ENCODE results near the gene ZNF775. TPM values are rescaled to one million over a fixed set of nuclear protein-coding genes. Genes with fewer than 3 reads are reported as not detected.

Gene ZNF775
- total RNA-seq, 1 donor from 2014 or later, result 16.5 TPM

GRCh38 chr7:150441524-150441923 is 62.4 kb downstream of the ZNF775 start:
- H3K4me3 Mint-ChIP-seq, result no peak overlapping the region
- H3K4me1 Mint-ChIP-seq, result no peaks in the 10 kb centered on the region
- no peaks in the 10 kb centered on the region for H3K27me3 Mint-ChIP-seq (ENCODE audit: low read depth)
- no peak overlapping the region for H3K27ac Mint-ChIP-seq (ENCODE audit: unreplicated experiment)
- peaks cover 6% of the 10 kb centered on the region for H3K9me3 Mint-ChIP-seq
- no peak for DNase-seq (ENCODE audit: low read depth, low spot score)
- TF ChIP-seq, protein P1, sequence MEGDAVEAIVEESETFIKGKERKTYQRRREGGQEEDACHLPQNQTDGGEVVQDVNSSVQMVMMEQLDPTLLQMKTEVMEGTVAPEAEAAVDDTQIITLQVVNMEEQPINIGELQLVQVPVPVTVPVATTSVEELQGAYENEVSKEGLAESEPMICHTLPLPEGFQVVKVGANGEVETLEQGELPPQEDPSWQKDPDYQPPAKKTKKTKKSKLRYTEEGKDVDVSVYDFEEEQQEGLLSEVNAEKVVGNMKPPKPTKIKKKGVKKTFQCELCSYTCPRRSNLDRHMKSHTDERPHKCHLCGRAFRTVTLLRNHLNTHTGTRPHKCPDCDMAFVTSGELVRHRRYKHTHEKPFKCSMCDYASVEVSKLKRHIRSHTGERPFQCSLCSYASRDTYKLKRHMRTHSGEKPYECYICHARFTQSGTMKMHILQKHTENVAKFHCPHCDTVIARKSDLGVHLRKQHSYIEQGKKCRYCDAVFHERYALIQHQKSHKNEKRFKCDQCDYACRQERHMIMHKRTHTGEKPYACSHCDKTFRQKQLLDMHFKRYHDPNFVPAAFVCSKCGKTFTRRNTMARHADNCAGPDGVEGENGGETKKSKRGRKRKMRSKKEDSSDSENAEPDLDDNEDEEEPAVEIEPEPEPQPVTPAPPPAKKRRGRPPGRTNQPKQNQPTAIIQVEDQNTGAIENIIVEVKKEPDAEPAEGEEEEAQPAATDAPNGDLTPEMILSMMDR (conservative IDR thresholded peaks at IDR 0.05), result no peak
- peaks cover 2% of the 10 kb centered on the region for H3K36me3 Mint-ChIP-seq (ENCODE audit: low read depth)

DNA sequence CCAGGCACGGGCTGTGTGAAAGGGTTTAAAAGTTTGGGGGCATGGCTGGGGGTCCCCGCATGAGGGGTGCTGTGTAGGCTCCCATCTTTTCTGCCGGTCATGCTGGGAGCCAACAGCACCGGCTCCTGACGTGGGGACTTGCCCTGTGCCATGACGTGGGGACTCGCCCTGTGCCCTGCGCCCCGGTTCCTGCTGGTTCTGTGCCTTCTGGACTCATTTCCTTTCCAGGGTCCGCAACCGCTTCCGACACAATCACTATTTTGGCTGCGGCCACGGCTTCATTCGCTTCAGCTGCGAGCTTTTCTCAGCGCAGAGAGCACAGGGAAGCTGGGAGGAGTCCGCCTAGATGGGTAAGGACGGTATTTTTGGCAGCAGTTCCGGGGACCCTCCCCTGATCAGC is 63.7 kb downstream of the ZNF775 start:
- no peaks in the 10 kb centered on the region for H3K4me1 Mint-ChIP-seq
- H3K9me3 Mint-ChIP-seq, result peaks cover 6% of the 10 kb centered on the region
- no peak for DNase-seq (ENCODE audit: low read depth, low spot score)
- TF ChIP-seq, protein P1 (conservative IDR thresholded peaks at IDR 0.05), result no peak
- H3K27me3 Mint-ChIP-seq (ENCODE audit: low read depth), result no peaks in the 10 kb centered on the region
- no peak overlapping the region for H3K4me3 Mint-ChIP-seq
- H3K27ac Mint-ChIP-seq (ENCODE audit: unreplicated experiment), result no peak overlapping the region
- peaks cover 2% of the 10 kb centered on the region for H3K36me3 Mint-ChIP-seq (ENCODE audit: low read depth)

- DNase-seq (ENCODE audit: low read depth, low spot score), result no peak
- no peak overlapping the region for H3K4me3 Mint-ChIP-seq
- no peaks in the 10 kb centered on the region for H3K27me3 Mint-ChIP-seq (ENCODE audit: low read depth)
- H3K27ac Mint-ChIP-seq (ENCODE audit: unreplicated experiment), result no peak overlapping the region
- peaks cover 4% of the 10 kb centered on the region for H3K4me1 Mint-ChIP-seq
- peaks cover 6% of the 10 kb centered on the region for H3K9me3 Mint-ChIP-seq
- TF ChIP-seq, protein P1 (conservative IDR thresholded peaks at IDR 0.05), result no peak
- peaks cover 2% of the 10 kb centered on the region for H3K36me3 Mint-ChIP-seq (ENCODE audit: low read depth)
Measured at GRCh38 chr7:150443793-150444540, 64.8 kb downstream of the ZNF775 start.

DNA sequence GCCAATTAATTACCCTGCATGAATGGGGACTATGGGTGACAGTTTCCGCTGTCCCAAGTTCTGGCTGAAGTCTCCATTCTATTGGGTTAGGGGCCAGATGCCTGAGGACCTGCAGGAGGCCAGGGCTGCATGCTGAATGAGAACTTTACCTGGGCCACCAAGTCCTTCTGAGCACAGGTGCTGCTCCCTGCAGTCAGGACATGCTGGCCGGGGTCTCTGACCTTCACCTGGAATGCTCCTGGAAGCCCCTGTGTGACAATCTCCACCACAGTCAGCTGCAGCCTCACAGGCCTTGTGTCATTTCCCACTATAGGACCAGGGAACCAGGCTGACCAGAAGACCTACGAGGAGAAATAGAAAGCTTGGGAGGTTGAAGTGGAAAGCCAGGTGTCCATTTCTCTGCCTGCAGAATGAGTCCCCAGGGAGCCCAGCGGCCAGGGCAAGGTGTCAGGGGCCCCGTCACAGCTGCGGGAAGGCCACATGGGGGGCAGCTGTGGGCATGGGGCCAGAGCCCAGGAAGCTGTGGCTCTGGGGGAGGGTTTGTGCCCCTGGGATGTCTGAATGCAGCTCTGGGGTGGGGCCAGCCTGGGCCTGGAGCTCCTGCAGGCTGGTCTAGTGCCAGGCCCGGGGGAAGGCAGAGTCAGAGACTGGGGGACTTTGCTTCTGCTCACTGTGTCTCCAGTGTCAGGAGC is 65.7 kb downstream of the ZNF775 start:
- no peak overlapping the region for H3K4me3 Mint-ChIP-seq
- TF ChIP-seq, protein P1 (conservative IDR thresholded peaks at IDR 0.05), result no peak
- no peak for DNase-seq (ENCODE audit: low read depth, low spot score)
- no peak overlapping the region for H3K27ac Mint-ChIP-seq (ENCODE audit: unreplicated experiment)
- H3K4me1 Mint-ChIP-seq, result peaks cover 4% of the 10 kb centered on the region
- peaks cover 2% of the 10 kb centered on the region for H3K36me3 Mint-ChIP-seq (ENCODE audit: low read depth)
- peaks cover 6% of the 10 kb centered on the region for H3K9me3 Mint-ChIP-seq
- no peaks in the 10 kb centered on the region for H3K27me3 Mint-ChIP-seq (ENCODE audit: low read depth)

GRCh38 chr7:150446288-150446938 is 67.3 kb downstream of the ZNF775 start:
- Mint-ChIP-seq H3K27ac (ENCODE audit: unreplicated experiment) (no peak overlapping the region), H3K4me3 (no peak overlapping the region), H3K36me3 (ENCODE audit: low read depth) (peaks cover 2% of the 10 kb centered on the region), H3K27me3 (ENCODE audit: low read depth) (peaks cover 4% of the 10 kb centered on the region), H3K4me1 (peaks cover 4% of the 10 kb centered on the region), H3K9me3 (peaks cover 4% of the 10 kb centered on the region)
- TF ChIP-seq, protein P1 (conservative IDR thresholded peaks at IDR 0.05), result no peak
- DNase-seq (ENCODE audit: low read depth, low spot score), result no peak

Other genes with a start within 250 kb of the ZNF775 start
- gene LRRC61, start 56.0 kb upstream of the ZNF775 start, total RNA-seq, result 23.2 and 26.3 TPM in 2 replicates
- 0.49 and 0.61 TPM in 2 replicates for gene ACTR3C, start 55.8 kb upstream of the ZNF775 start, total RNA-seq
- gene RARRES2, start 37.7 kb upstream of the ZNF775 start, total RNA-seq, result 24.4 and 26.3 TPM in 2 replicates
- gene REPIN1, start 10.5 kb upstream of the ZNF775 start, total RNA-seq, result 212 and 224 TPM in 2 replicates
- gene GIMAP8, start 71.3 kb downstream of the ZNF775 start, total RNA-seq, result not detected in 2 replicates
- gene GIMAP7, start 135.5 kb downstream of the ZNF775 start, total RNA-seq, result not detected in 2 replicates
- gene GIMAP4, start 188.1 kb downstream of the ZNF775 start, total RNA-seq, result not detected in 2 replicates